ENCODE measurements around the gene FRS2. TPM values are rescaled to one million over a fixed set of nuclear protein-coding genes. Genes with fewer than 3 reads are reported as not detected.

The FRS2 gene
- total RNA-seq, 2 experiments from 2014 or later = 12.8 to 15.1 TPM

- H3K4me3 Mint-ChIP-seq = no peak overlapping the region
- H3K4me1 Mint-ChIP-seq = peaks cover 11% of the 10 kb centered on the region
- POLR2A ChIA-PET = no interaction called here
- CTCF ChIA-PET = interaction anchor here (0.7 kb wide), 1 partner anchor 12 kb away, joined by 3 read pairs; no protein-coding TSS in a partner anchor
- peaks cover 3% of the 10 kb centered on the region for H3K36me3 Mint-ChIP-seq (ENCODE audit: low read depth)
- no peaks in the 10 kb centered on the region for H3K9me3 Mint-ChIP-seq
- DNase-seq = no peak
- no peak overlapping the region for H3K27ac Mint-ChIP-seq
- no peaks in the 10 kb centered on the region for H3K27me3 Mint-ChIP-seq
These were observed 24.9 kb downstream of the FRS2 start for GRCh38 chr12:69495071-69495470.

GRCh38 chr12:69497308-69498026 lies 27.3 kb downstream of the FRS2 start:
- ChIA-PET CTCF (no interaction called here), POLR2A (no interaction called here)
- Mint-ChIP-seq H3K4me1 (peaks cover 11% of the 10 kb centered on the region), H3K27me3 (no peaks in the 10 kb centered on the region), H3K27ac (no peak overlapping the region), H3K4me3 (no peak overlapping the region), H3K9me3 (no peaks in the 10 kb centered on the region), H3K36me3 (ENCODE audit: low read depth) (peaks cover 3% of the 10 kb centered on the region)
- no peak for DNase-seq

- Mint-ChIP-seq H3K27ac (no peak overlapping the region), H3K4me1 (peaks cover 11% of the 10 kb centered on the region), H3K36me3 (ENCODE audit: low read depth) (no peaks in the 10 kb centered on the region), H3K27me3 (no peaks in the 10 kb centered on the region), H3K9me3 (no peaks in the 10 kb centered on the region), H3K4me3 (no peak overlapping the region)
- CTCF ChIA-PET = no interaction called here
- POLR2A ChIA-PET = no interaction called here
- DNase-seq = no peak
These were observed 30.4 kb downstream of the FRS2 start for GRCh38 chr12:69500631-69501030.

GRCh38 chr12:69501154-69501895 lies 31.1 kb downstream of the FRS2 start:
- Mint-ChIP-seq H3K4me1 (peaks cover 11% of the 10 kb centered on the region), H3K27ac (no peak overlapping the region), H3K27me3 (no peaks in the 10 kb centered on the region), H3K9me3 (no peaks in the 10 kb centered on the region), H3K36me3 (ENCODE audit: low read depth) (no peaks in the 10 kb centered on the region), H3K4me3 (no peak overlapping the region)
- no peak for DNase-seq
- POLR2A ChIA-PET = no interaction called here
- CTCF ChIA-PET = no interaction called here

GRCh38 chr12:69502345-69503081 lies 32.3 kb downstream of the FRS2 start:
- Mint-ChIP-seq H3K4me1 (peaks cover 3% of the 10 kb centered on the region), H3K27me3 (no peaks in the 10 kb centered on the region), H3K4me3 (no peak overlapping the region), H3K36me3 (ENCODE audit: low read depth) (no peaks in the 10 kb centered on the region), H3K27ac (no peak overlapping the region), H3K9me3 (no peaks in the 10 kb centered on the region)
- no peak for DNase-seq
- CTCF ChIA-PET = interaction anchor here (1.0 kb wide), 1 partner anchor 52 kb away, joined by 3 read pairs; no protein-coding TSS in a partner anchor
- POLR2A ChIA-PET = no interaction called here

- H3K4me3 Mint-ChIP-seq = no peak overlapping the region
- no peaks in the 10 kb centered on the region for H3K9me3 Mint-ChIP-seq
- no peaks in the 10 kb centered on the region for H3K27me3 Mint-ChIP-seq
- POLR2A ChIA-PET = no interaction called here
- no peak overlapping the region for H3K27ac Mint-ChIP-seq
- H3K36me3 Mint-ChIP-seq (ENCODE audit: low read depth) = no peaks in the 10 kb centered on the region
- DNase-seq = no peak
- CTCF ChIA-PET = interaction anchor here (0.7 kb wide), 1 partner anchor 871 kb away, joined by 3 read pairs; no protein-coding TSS in a partner anchor
- peaks cover 7% of the 10 kb centered on the region for H3K4me1 Mint-ChIP-seq
These were observed 37.9 kb downstream of the FRS2 start for GRCh38 chr12:69508091-69508490.

- ChIA-PET POLR2A (no interaction called here), CTCF (no interaction called here)
- Mint-ChIP-seq H3K36me3 (ENCODE audit: low read depth) (no peaks in the 10 kb centered on the region), H3K27me3 (no peaks in the 10 kb centered on the region), H3K4me3 (no peak overlapping the region), H3K4me1 (peaks cover 7% of the 10 kb centered on the region), H3K27ac (no peak overlapping the region), H3K9me3 (no peaks in the 10 kb centered on the region)
- DNase-seq = no peak
These were observed 38.4 kb downstream of the FRS2 start for GRCh38 chr12:69508621-69509020.

GRCh38 chr12:69509308-69509736 lies 39.1 kb downstream of the FRS2 start:
- peaks cover 7% of the 10 kb centered on the region for H3K4me1 Mint-ChIP-seq
- DNase-seq = no peak
- no peak overlapping the region for H3K4me3 Mint-ChIP-seq
- H3K36me3 Mint-ChIP-seq (ENCODE audit: low read depth) = no peaks in the 10 kb centered on the region
- no peak overlapping the region for H3K27ac Mint-ChIP-seq
- no peaks in the 10 kb centered on the region for H3K27me3 Mint-ChIP-seq
- POLR2A ChIA-PET = interaction anchor here (1.3 kb wide), 1 partner anchor 39 kb away, joined by 3 read pairs; the partner anchor contains the start of gene FRS2
- CTCF ChIA-PET = no interaction called here
- no peaks in the 10 kb centered on the region for H3K9me3 Mint-ChIP-seq

GRCh38 chr12:69509904-69510827 lies 40.0 kb downstream of the FRS2 start:
- Mint-ChIP-seq H3K4me1 (peaks cover 12% of the 10 kb centered on the region), H3K9me3 (no peaks in the 10 kb centered on the region)

GRCh38 chr12:69511016-69511415 lies 40.8 kb downstream of the FRS2 start:
- ChIA-PET POLR2A (no interaction called here), CTCF (no interaction called here)
- Mint-ChIP-seq H3K27ac (no peak overlapping the region), H3K4me1 (peaks cover 12% of the 10 kb centered on the region), H3K4me3 (no peak overlapping the region), H3K9me3 (no peaks in the 10 kb centered on the region), H3K36me3 (ENCODE audit: low read depth) (no peaks in the 10 kb centered on the region), H3K27me3 (no peaks in the 10 kb centered on the region)
- DNase-seq = no peak

More at GRCh38 chr12:69509904-69510827, 40.0 kb downstream of the FRS2 start:
- ChIA-PET CTCF (no interaction called here), POLR2A (interaction anchor here (1.3 kb wide), 1 partner anchor 40 kb away, joined by 3 read pairs; the partner anchor contains the start of gene FRS2)
- H3K27ac Mint-ChIP-seq = no peak overlapping the region
- H3K27me3 Mint-ChIP-seq = no peaks in the 10 kb centered on the region
- DNase-seq = no peak
- no peaks in the 10 kb centered on the region for H3K36me3 Mint-ChIP-seq (ENCODE audit: low read depth)
- no peak overlapping the region for H3K4me3 Mint-ChIP-seq

GRCh38 chr12:69511469-69512267 lies 41.5 kb downstream of the FRS2 start:
- Mint-ChIP-seq H3K4me3 (no peak overlapping the region), H3K27ac (no peak overlapping the region), H3K27me3 (no peaks in the 10 kb centered on the region), H3K4me1 (peaks cover 12% of the 10 kb centered on the region), H3K9me3 (no peaks in the 10 kb centered on the region), H3K36me3 (ENCODE audit: low read depth) (no peaks in the 10 kb centered on the region)
- ChIA-PET CTCF (interaction anchor here (0.5 to 0.8 kb wide), 2 partner anchors 129 to 340 kb away, joined by 3 to 7 read pairs; no protein-coding TSS in a partner anchor), POLR2A (no interaction called here)
- DNase-seq = no peak

GRCh38 chr12:69512820-69513219 lies 42.6 kb downstream of the FRS2 start:
- H3K27ac Mint-ChIP-seq = no peak overlapping the region
- peaks cover 12% of the 10 kb centered on the region for H3K4me1 Mint-ChIP-seq
- POLR2A ChIA-PET = no interaction called here
- H3K4me3 Mint-ChIP-seq = no peak overlapping the region
- H3K27me3 Mint-ChIP-seq = no peaks in the 10 kb centered on the region
- DNase-seq = no peak
- H3K36me3 Mint-ChIP-seq (ENCODE audit: low read depth) = no peaks in the 10 kb centered on the region
- no peaks in the 10 kb centered on the region for H3K9me3 Mint-ChIP-seq
- CTCF ChIA-PET = no interaction called here

Measured in activated CD4-positive, alpha-beta memory T cell treated with anti-CD3 and anti-CD28 coated beads, Interleukin-2, amount 10 ng/mL, durations not matched to agents 7 days and 5 days (primary cell).